Liver (tissue), 9 donors: Measurements from ENCODE around the gene LARGE2. TPM values are rescaled to one million over a fixed set of nuclear protein-coding genes. Genes with fewer than 3 reads are reported as not detected.

Experiments used
- DNase-seq: peaks from one replicate; pipeline ENCODE4 v3.0.0-alpha.2; 2017; ENCODE audit warnings: low spot score
- H3K27ac ChIP-seq, 2 donors: one replicate each; pipeline ENCODE4 v1.7.0; 2013; ENCODE audit warnings: inconsistent platforms in 2 of 2, low read length in 2 of 2, control low read depth in 1 of 2, low read depth in 1 of 2, mild to moderate bottlenecking in 1 of 2
- H3K27me3 ChIP-seq, 4 donors: one replicate each; pipeline versions ENCODE4 v1.6.1 to v1.7.0; 2013; ENCODE audit warnings: low read length in 3 of 4, inconsistent platforms in 1 of 4, mild to moderate bottlenecking in 1 of 4, moderate library complexity in 1 of 4; ENCODE audit not compliant: control insufficient read depth in 4 of 4, insufficient read depth in 4 of 4
- H3K36me3 ChIP-seq, 4 donors: one replicate each; pipeline versions ENCODE4 v1.6.1 to v1.7.0; 2013; ENCODE audit warnings: low read length in 3 of 4, mild to moderate bottlenecking in 3 of 4, low read depth in 1 of 4, moderate library complexity in 1 of 4; ENCODE audit not compliant: control insufficient read depth in 4 of 4, insufficient read depth in 3 of 4
- H3K4me1 ChIP-seq, 4 donors: one replicate each; pipeline versions ENCODE4 v1.6.1 to v1.7.0; 2013; ENCODE audit warnings: low read length in 3 of 4, mild to moderate bottlenecking in 3 of 4, moderate library complexity in 1 of 4; ENCODE audit not compliant: control insufficient read depth in 4 of 4, insufficient read depth in 4 of 4
- H3K4me3 ChIP-seq, 3 donors: one replicate each; pipeline versions ENCODE4 v1.6.1 to v1.7.0; 2013; ENCODE audit warnings: low read length in 3 of 3, control low read depth in 1 of 3, low read depth in 1 of 3, mild to moderate bottlenecking in 1 of 3
- H3K9ac ChIP-seq, 2 donors: one replicate each; pipeline ENCODE4 v1.7.0; 2013; ENCODE audit warnings: low read length in 2 of 2, mild to moderate bottlenecking in 2 of 2, moderate library complexity in 2 of 2, control low read depth in 1 of 2, low read depth in 1 of 2
- H3K9me3 ChIP-seq, 4 donors: one replicate each; pipeline versions ENCODE4 v1.6.1 to v1.7.0; 2013; ENCODE audit warnings: low read length in 3 of 4; ENCODE audit not compliant: control insufficient read depth in 4 of 4
- CTCF ChIP-seq: fragments of 150-350 bp; IDR thresholded peaks from 2 replicates; pipeline ENCODE4 v1.5.1; 2017; ENCODE audit warnings: improper control_type of control experiment, low read depth, low read length; ENCODE audit not compliant: missing input control
- EGR1 ChIP-seq, 2 donors: IDR thresholded peaks; 2 replicates each; pipeline ENCODE4 v1.6.1; 2016 to 2018; ENCODE audit warnings: antibody characterized with exemption in 2 of 2, low read depth in 2 of 2
- FOXA1 ChIP-seq: IDR thresholded peaks from 2 replicates; pipeline ENCODE4 v1.6.1; 2016; ENCODE audit warnings: antibody characterized with exemption
- FOXA2 ChIP-seq: IDR thresholded peaks from 2 replicates; pipeline ENCODE4 v1.6.1; 2016; ENCODE audit warnings: antibody characterized with exemption
- GABPA ChIP-seq, 2 donors: IDR thresholded peaks in 1 of 2; conservative IDR thresholded peaks in 1 of 2; 2 replicates each; pipeline ENCODE4 v1.6.1; 2016; ENCODE audit warnings: antibody characterized with exemption in 2 of 2, mild to moderate bottlenecking in 1 of 2, moderate library complexity in 1 of 2
- HNF4A ChIP-seq, 2 donors: conservative IDR thresholded peaks; 2 replicates each; pipeline ENCODE4 v1.6.1; 2016; ENCODE audit warnings: antibody characterized with exemption in 2 of 2, mild to moderate bottlenecking in 2 of 2
- HNF4G ChIP-seq: IDR thresholded peaks from 2 replicates; pipeline ENCODE4 v1.6.1; 2016; ENCODE audit warnings: antibody characterized with exemption
- JUND ChIP-seq, 2 donors: IDR thresholded peaks; 2 replicates each; pipeline ENCODE4 v1.6.1; 2016; ENCODE audit warnings: antibody characterized with exemption in 2 of 2
- NR2F2 ChIP-seq: IDR thresholded peaks from 2 replicates; pipeline ENCODE4 v1.6.1; 2016; ENCODE audit warnings: antibody characterized with exemption
- RAD21 ChIP-seq, 2 donors: IDR thresholded peaks; 2 replicates each; pipeline ENCODE4 v1.6.1; 2016; ENCODE audit warnings: antibody characterized with exemption in 2 of 2, mild to moderate bottlenecking in 2 of 2
- RXRA ChIP-seq, 2 donors: IDR thresholded peaks; 2 replicates each; pipeline ENCODE4 v1.6.1; 2017 to 2018; ENCODE audit warnings: antibody characterized with exemption in 2 of 2, mild to moderate bottlenecking in 1 of 2
- TAF1 ChIP-seq: conservative IDR thresholded peaks from 2 replicates; pipeline ENCODE4 v1.6.1; 2016; ENCODE audit warnings: antibody characterized with exemption, mild to moderate bottlenecking
- YY1 ChIP-seq: IDR thresholded peaks from 2 replicates; pipeline ENCODE4 v1.6.1; 2016; ENCODE audit warnings: antibody characterized with exemption, mild to moderate bottlenecking
- WGBS: extraction: QIAGEN DNeasy Blood & Tissue Kit; methylation state at CpG from one replicate; pipeline ENCODE4 v1.1.7; 2013; 5-methylcytosine and 5-hydroxymethylcytosine counted together
- polyA plus RNA-seq, 2 donors: library from polyadenylated mRNA; stranded (reverse) in 1 of 2; unstranded in 1 of 2; fragments of 200-250 nt in 1 of 2; fragments of >200 nt in 1 of 2; fragmentation: Nextera tagmentation in 1 of 2; extraction: Ambion mirVana in 1 of 2; gene quantifications; one replicate each; pipeline versions ENCODE4 v1.2.1 to v1.2.3, GENCODE V29; 2013 to 2015
- total RNA-seq, 2 donors: library from RNA; depleted of rRNA; stranded (reverse); fragments of >200 nt; gene quantifications; one replicate each; pipeline ENCODE4 v1.2.3, GENCODE V29; 2014
- TF ChIP-seq, protein P1 (sequence below): IDR thresholded peaks from 2 replicates; pipeline ENCODE4 v1.6.1; 2016; ENCODE audit warnings: antibody characterized with exemption
- TF ChIP-seq, protein P2 (sequence below): IDR thresholded peaks from 2 replicates; pipeline ENCODE4 v1.6.1; 2016; ENCODE audit warnings: antibody characterized with exemption, mild to moderate bottlenecking
- TF ChIP-seq, protein P3 (sequence below): IDR thresholded peaks from 2 replicates; pipeline ENCODE4 v1.6.1; 2016; ENCODE audit warnings: antibody characterized with exemption
- TF ChIP-seq, protein P4 (sequence below): IDR thresholded peaks from 2 replicates; pipeline ENCODE4 v1.6.1; 2016; ENCODE audit warnings: antibody characterized with exemption
- donor health status: healthy.
- donor health status: healthy.
- donor health status: healthy.
- donor health status: healthy.
- donor health status: healthy.

The LARGE2 gene
- total and polyA plus RNA-seq, 4 donors: 1.3 to 1.9 (median 1.5) TPM

GRCh38 chr11:45879803-45880686, 42.4 kb upstream of the LARGE2 start:
- 91% methylated on average over 7 of the region's 7 CpGs for WGBS
- Histone ChIP-seq H3K4me3 (no peak overlapping the region), H3K36me3 (peaks cover 12 to 76% (median 64%) of the 10 kb centered on the region in 4 donors), H3K4me1 (peaks cover 0 to 2% (median 0%) of the 10 kb centered on the region in 4 donors), H3K27ac (no peak overlapping the region), H3K27me3 (no peaks in the 10 kb centered on the region), H3K9me3 (no peaks in the 10 kb centered on the region), H3K9ac (no peak overlapping the region)
- no peak for DNase-seq
- TF ChIP-seq, protein P1, sequence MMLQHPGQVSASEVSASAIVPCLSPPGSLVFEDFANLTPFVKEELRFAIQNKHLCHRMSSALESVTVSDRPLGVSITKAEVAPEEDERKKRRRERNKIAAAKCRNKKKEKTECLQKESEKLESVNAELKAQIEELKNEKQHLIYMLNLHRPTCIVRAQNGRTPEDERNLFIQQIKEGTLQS: no peak
- TF ChIP-seq RXRA (IDR thresholded peaks at IDR 0.05) (no peak), RAD21 (IDR thresholded peaks at IDR 0.05) (no peak)
- TF ChIP-seq, protein P2, sequence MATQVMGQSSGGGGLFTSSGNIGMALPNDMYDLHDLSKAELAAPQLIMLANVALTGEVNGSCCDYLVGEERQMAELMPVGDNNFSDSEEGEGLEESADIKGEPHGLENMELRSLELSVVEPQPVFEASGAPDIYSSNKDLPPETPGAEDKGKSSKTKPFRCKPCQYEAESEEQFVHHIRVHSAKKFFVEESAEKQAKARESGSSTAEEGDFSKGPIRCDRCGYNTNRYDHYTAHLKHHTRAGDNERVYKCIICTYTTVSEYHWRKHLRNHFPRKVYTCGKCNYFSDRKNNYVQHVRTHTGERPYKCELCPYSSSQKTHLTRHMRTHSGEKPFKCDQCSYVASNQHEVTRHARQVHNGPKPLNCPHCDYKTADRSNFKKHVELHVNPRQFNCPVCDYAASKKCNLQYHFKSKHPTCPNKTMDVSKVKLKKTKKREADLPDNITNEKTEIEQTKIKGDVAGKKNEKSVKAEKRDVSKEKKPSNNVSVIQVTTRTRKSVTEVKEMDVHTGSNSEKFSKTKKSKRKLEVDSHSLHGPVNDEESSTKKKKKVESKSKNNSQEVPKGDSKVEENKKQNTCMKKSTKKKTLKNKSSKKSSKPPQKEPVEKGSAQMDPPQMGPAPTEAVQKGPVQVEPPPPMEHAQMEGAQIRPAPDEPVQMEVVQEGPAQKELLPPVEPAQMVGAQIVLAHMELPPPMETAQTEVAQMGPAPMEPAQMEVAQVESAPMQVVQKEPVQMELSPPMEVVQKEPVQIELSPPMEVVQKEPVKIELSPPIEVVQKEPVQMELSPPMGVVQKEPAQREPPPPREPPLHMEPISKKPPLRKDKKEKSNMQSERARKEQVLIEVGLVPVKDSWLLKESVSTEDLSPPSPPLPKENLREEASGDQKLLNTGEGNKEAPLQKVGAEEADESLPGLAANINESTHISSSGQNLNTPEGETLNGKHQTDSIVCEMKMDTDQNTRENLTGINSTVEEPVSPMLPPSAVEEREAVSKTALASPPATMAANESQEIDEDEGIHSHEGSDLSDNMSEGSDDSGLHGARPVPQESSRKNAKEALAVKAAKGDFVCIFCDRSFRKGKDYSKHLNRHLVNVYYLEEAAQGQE: no peak

DNA sequence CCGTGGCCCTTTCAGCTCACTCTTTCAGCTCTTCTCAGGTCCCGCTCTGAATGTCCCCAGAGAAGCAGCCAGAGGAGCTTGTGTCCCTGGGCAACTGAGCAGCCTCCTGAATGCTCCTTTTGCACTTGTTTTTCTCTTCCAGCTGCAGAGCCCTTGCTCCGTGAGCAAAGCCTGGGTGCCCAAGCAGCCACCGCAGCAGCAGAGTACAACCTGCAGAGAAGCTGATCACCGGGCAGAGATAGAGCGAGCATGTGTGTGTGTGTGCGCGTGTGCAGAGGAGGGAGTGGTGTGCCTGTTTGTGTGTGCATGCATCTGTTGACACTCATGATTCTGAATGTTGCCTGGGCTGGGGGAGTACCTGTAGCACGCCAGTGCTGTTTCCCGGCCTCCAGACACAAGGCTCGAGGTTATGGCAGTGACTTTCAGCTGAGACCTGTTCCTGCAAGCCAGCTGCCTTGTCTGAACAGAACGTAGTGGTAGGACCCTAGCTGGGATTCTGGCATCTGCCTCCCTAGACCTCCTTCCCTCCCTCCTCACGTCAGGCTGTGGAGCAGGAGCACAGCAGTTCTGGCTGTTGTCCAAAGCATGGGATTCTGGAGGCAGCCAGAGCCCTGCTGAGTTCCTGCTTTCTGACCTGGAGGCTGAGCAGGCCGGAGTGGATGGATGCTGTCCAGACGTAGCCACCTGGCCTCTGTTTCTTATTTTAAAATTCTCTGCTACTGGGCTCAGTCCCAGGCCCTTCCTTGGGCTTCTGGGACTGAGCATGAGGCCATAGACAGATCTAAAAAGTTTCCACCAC, 41.5 kb upstream of the LARGE2 start:
- H3K4me3 ChIP-seq: no peak overlapping the region
- no peak overlapping the region for H3K27ac ChIP-seq
- peaks cover 0 to 3% (median 3%) of the 10 kb centered on the region in 4 donors for H3K4me1 ChIP-seq
- DNase-seq: no peak
- H3K9ac ChIP-seq: no peak overlapping the region
- no peaks in the 10 kb centered on the region for H3K9me3 ChIP-seq
- TF ChIP-seq, protein P2: no peak
- no peak for TF ChIP-seq YY1
- TF ChIP-seq EGR1 (IDR thresholded peaks at IDR 0.05; ENCODE audit: low read depth in 2 of 2): no peak
- TF ChIP-seq RXRA (IDR thresholded peaks at IDR 0.05): no peak
- no peak for TF ChIP-seq RAD21 (IDR thresholded peaks at IDR 0.05)
- no peak for TF ChIP-seq NR2F2
- TF ChIP-seq HNF4G: no peak
- TF ChIP-seq GABPA (IDR thresholded peaks at IDR 0.05 in 1 of 2, conservative IDR thresholded peaks at IDR 0.05 in 1 of 2): no peak
- no peak for TF ChIP-seq FOXA1
- TF ChIP-seq HNF4A (conservative IDR thresholded peaks at IDR 0.05): no peak
- no peak for TF ChIP-seq FOXA2
- TF ChIP-seq, protein P3, sequence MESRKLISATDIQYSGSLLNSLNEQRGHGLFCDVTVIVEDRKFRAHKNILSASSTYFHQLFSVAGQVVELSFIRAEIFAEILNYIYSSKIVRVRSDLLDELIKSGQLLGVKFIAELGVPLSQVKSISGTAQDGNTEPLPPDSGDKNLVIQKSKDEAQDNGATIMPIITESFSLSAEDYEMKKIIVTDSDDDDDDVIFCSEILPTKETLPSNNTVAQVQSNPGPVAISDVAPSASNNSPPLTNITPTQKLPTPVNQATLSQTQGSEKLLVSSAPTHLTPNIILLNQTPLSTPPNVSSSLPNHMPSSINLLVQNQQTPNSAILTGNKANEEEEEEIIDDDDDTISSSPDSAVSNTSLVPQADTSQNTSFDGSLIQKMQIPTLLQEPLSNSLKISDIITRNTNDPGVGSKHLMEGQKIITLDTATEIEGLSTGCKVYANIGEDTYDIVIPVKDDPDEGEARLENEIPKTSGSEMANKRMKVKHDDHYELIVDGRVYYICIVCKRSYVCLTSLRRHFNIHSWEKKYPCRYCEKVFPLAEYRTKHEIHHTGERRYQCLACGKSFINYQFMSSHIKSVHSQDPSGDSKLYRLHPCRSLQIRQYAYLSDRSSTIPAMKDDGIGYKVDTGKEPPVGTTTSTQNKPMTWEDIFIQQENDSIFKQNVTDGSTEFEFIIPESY: no peak
- TF ChIP-seq, protein P4, sequence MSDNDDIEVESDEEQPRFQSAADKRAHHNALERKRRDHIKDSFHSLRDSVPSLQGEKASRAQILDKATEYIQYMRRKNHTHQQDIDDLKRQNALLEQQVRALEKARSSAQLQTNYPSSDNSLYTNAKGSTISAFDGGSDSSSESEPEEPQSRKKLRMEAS: no peak
- TF ChIP-seq CTCF: no peak
- no peak for TF ChIP-seq JUND (IDR thresholded peaks at IDR 0.05)
- TF ChIP-seq, protein P1: no peak
- TF ChIP-seq TAF1: no peak
- H3K27me3 ChIP-seq: no peaks in the 10 kb centered on the region
- 94% methylated on average over 15 of the region's 15 CpGs for WGBS
- H3K36me3 ChIP-seq: peaks cover 12 to 66% (median 55%) of the 10 kb centered on the region in 4 donors
